Central memory CD8-positive, alpha-beta T cell (primary cell): ENCODE results near the gene PTPRF.

ENCODE experiments used
- ATAC-seq: fragments of 150-1000 bp; cut with Tn5 transposase; replicated peaks from 2 replicates; pipeline ENCODE4 v1.10.0; 2022; ENCODE audit warnings: mild to moderate bottlenecking, moderate FRiP score, moderate number of reproducible peaks; ENCODE audit not compliant: poor library complexity, severe bottlenecking; ENCODE audit errors: extremely low read depth
- DNase-seq, 2 donors: peaks; one replicate each; pipeline ENCODE4 v3.0.0; 2021; ENCODE audit warnings: low spot score in 2 of 2
- H3K27ac Mint-ChIP-seq: one replicate; pipeline ENCODE4 v1.8.0; 2022; ENCODE audit warnings: low read depth, mild to moderate bottlenecking, moderate library complexity, mixed read lengths
- H3K27me3 Mint-ChIP-seq: one replicate; pipeline ENCODE4 v1.8.0; 2022; ENCODE audit warnings: mixed read lengths
- H3K36me3 Mint-ChIP-seq: one replicate; pipeline ENCODE4 v1.8.0; 2022; ENCODE audit warnings: mild to moderate bottlenecking, moderate library complexity, mixed read lengths; ENCODE audit not compliant: insufficient read depth
- H3K4me1 Mint-ChIP-seq: one replicate; pipeline ENCODE4 v1.8.0; 2022; ENCODE audit warnings: mixed read lengths
- H3K4me3 Mint-ChIP-seq: one replicate; pipeline ENCODE4 v1.8.0; 2022; ENCODE audit warnings: mild to moderate bottlenecking, moderate library complexity, mixed read lengths
- H3K9me3 Mint-ChIP-seq: one replicate; pipeline ENCODE4 v1.8.0; 2022; ENCODE audit warnings: mixed read lengths

The PTPRF gene

DNA sequence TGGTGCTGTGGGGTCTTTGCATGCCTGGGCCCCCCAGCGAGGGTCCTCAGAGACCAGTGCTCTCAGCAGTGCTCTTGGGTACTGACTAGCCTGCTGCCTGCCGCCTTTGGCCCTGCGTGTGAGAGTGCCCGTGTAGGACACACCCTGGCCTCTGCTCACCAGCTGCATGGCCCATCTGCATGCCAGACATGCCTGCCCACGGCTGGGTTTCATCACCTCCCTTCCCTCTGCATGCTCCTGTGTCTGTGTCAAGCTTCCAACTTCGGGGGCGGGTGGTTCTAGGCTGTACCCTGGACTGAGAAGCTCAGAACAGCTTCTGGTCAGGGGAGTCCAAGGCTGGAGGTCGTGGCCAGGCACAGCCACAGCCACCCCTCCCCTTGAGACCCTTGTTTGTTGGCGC lies 56.9 kb downstream of the PTPRF start:
- ATAC-seq = no peak
- peaks cover 5% of the 10 kb centered on the region for H3K4me1 Mint-ChIP-seq
- H3K27me3 Mint-ChIP-seq = no peaks in the 10 kb centered on the region
- H3K27ac Mint-ChIP-seq = no peak overlapping the region
- H3K4me3 Mint-ChIP-seq = no peak overlapping the region
- DNase-seq = no peak
- H3K9me3 Mint-ChIP-seq = no peaks in the 10 kb centered on the region
- no peaks in the 10 kb centered on the region for H3K36me3 Mint-ChIP-seq

DNA sequence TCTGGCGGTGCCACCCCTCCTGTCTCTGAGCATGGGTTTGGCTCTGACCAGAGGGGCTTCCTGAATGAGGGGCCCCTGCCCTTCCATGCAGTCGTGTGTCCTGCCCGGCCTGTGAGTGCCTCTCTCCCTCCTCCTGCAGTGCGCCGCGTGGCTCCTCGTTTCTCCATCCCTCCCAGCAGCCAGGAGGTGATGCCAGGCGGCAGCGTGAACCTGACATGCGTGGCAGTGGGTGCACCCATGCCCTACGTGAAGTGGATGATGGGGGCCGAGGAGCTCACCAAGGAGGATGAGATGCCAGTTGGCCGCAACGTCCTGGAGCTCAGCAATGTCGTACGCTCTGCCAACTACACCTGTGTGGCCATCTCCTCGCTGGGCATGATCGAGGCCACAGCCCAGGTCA lies 57.9 kb downstream of the PTPRF start:
- Mint-ChIP-seq H3K4me3 (no peak overlapping the region), H3K36me3 (no peaks in the 10 kb centered on the region)
- DNase-seq = no peak

DNA sequence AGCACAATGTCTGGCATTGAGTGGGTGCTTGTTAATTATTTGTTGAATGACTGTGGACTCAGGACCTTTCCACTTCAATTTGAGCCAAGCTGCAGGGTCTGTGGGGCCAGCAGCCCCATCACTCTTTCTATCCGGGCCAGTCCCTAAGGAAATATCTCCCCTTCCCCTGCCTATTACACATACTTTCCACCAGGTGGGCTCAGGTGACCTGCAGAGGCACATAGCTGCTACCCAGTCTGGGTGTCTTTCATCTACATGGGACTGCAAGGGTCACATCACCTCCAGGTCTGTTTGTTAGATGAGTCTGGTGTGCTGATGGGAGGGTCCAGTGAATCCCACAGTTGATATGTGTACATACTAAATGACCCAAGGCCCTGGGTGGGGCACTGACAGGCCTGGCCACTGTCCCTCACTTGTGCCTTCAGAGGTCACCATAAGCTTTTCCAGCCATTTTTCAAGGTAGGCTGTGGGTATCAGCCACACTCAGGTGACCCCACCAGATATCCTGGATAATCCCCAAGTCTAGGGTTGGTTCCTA lies 59.8 kb downstream of the PTPRF start:
- no peaks in the 10 kb centered on the region for H3K4me1 Mint-ChIP-seq
- H3K36me3 Mint-ChIP-seq = peaks cover 1% of the 10 kb centered on the region
- DNase-seq = no peak
- ATAC-seq = no peak
- no peak overlapping the region for H3K4me3 Mint-ChIP-seq
- no peaks in the 10 kb centered on the region for H3K9me3 Mint-ChIP-seq
- H3K27ac Mint-ChIP-seq = no peak overlapping the region
- no peaks in the 10 kb centered on the region for H3K27me3 Mint-ChIP-seq

More for the DNA sequence above, 57.9 kb downstream of the PTPRF start:
- ATAC-seq = no peak
- H3K27me3 Mint-ChIP-seq = no peaks in the 10 kb centered on the region
- no peaks in the 10 kb centered on the region for H3K9me3 Mint-ChIP-seq
- H3K27ac Mint-ChIP-seq = no peak overlapping the region
- no peaks in the 10 kb centered on the region for H3K4me1 Mint-ChIP-seq

DNA sequence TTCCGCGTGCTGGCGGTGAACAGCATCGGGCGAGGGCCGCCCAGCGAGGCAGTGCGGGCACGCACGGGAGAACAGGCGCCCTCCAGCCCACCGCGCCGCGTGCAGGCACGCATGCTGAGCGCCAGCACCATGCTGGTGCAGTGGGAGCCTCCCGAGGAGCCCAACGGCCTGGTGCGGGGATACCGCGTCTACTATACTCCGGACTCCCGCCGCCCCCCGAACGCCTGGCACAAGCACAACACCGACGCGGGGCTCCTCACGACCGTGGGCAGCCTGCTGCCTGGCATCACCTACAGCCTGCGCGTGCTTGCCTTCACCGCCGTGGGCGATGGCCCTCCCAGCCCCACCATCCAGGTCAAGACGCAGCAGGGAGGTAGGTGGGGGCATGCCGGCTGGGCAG lies 60.5 kb downstream of the PTPRF start:
- no peaks in the 10 kb centered on the region for H3K27me3 Mint-ChIP-seq
- H3K4me3 Mint-ChIP-seq = no peak overlapping the region
- no peak for DNase-seq
- no peaks in the 10 kb centered on the region for H3K4me1 Mint-ChIP-seq
- peaks cover 2% of the 10 kb centered on the region for H3K36me3 Mint-ChIP-seq
- no peak for ATAC-seq
- no peaks in the 10 kb centered on the region for H3K9me3 Mint-ChIP-seq
- no peak overlapping the region for H3K27ac Mint-ChIP-seq

DNA sequence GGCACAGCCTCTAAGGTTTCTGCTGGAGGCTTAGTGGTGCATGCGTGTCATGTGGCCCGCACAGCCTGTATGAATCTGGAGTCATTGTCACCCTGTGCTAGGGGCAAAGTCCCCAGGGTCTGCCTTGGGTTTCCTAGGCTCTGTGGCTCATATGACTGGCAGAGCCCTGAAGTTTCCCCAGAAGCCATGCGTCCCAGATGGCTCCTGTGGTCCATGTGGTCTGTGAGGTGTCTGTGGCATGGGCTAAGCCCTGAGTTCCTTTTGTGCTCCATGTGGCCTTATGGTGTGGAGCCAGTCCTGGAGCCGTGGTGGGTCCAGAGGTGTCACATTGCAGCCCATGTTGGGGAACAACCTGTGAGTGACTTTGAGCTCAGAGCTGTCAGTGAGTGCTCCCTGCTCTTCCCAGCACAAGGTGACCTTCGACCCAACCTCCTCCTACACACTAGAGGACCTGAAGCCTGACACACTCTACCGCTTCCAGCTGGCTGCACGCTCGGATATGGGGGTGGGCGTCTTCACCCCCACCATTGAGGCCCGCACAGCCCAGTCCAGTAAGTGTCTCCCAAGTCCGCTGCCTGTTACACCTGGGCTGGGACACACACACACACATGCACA lies 61.5 kb downstream of the PTPRF start:
- no peaks in the 10 kb centered on the region for H3K4me1 Mint-ChIP-seq
- H3K27me3 Mint-ChIP-seq = no peaks in the 10 kb centered on the region
- peaks cover 2% of the 10 kb centered on the region for H3K36me3 Mint-ChIP-seq
- no peaks in the 10 kb centered on the region for H3K9me3 Mint-ChIP-seq
- no peak for ATAC-seq
- DNase-seq = no peak
- no peak overlapping the region for H3K4me3 Mint-ChIP-seq
- H3K27ac Mint-ChIP-seq = no peak overlapping the region

DNA sequence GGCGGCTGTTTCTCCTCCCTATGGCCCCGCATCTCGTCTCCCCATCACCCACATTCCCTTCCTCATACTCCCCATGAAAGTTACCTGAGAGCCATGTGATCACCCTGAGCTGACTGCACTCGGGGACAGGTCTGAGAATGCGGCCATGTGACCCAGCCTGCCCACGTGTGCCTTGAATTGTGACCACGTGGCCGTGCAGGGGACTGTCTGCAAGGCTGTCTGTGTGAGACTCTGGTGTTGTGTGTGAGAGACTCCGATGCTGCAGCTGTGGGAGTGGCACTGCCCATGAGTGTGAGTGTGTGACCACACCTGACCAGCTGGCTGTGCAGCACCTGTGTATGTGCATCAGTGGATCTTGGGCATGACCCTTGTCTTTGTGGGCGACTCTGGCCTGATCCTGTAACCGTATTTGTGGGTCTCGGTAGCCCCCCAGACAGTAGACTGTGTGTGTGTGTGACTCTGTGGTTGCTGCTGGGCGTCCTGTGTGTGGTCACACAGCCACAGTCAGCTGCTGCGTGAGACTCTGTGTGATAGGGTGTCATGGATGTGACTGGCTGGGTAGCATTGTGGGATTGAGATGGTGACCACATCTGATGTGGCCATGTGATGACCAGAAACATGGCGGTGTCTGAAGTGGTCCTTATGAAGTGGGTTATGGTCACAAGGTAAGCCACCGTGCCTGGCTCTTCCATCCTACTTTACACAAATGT lies 62.4 kb downstream of the PTPRF start:
- Mint-ChIP-seq H3K4me1 (no peaks in the 10 kb centered on the region), H3K9me3 (no peaks in the 10 kb centered on the region), H3K27me3 (no peaks in the 10 kb centered on the region), H3K4me3 (no peak overlapping the region), H3K27ac (no peak overlapping the region), H3K36me3 (peaks cover 2% of the 10 kb centered on the region)
- DNase-seq (no peak), ATAC-seq (no peak)

DNA sequence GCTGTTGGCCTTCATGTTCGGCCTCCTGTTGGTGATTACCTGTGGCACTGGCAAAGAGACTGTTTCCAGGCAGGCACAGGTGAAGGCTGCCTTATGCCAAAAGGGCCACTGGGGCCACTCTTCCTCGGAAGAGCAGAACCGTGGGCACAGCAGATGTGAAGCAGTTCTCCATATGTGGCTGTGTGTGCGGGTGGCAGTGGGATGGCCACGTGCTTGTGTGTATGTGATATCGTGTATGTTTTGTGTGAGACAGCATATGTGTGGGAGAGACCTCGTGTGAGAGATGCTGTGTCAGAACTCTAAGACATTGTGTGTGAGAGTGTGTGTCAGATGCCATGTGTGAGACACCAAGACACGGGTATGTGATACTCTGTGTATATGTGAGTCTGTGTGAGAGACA lies 65.9 kb downstream of the PTPRF start:
- Mint-ChIP-seq H3K27ac (no peak overlapping the region), H3K36me3 (peaks cover 2% of the 10 kb centered on the region), H3K9me3 (no peaks in the 10 kb centered on the region), H3K4me3 (no peak overlapping the region), H3K27me3 (no peaks in the 10 kb centered on the region), H3K4me1 (no peaks in the 10 kb centered on the region)
- ATAC-seq = no peak
- no peak for DNase-seq

DNA sequence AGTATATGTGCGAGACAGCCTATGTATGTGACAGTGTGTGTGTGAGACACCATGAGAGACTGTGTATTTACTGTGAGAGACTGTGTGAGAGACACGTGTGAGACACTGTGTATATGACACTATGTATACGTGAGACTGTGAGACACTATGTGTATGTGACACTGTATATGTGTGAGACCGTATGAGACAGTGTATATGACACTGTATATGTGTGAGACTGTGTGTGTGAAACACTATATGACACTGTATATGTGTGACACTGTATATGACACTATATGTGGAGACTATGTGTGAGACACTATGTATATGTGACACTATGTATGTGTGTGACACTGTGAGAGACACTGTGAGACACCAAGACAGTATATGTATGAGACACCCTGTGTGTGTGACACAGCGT lies 66.3 kb downstream of the PTPRF start:
- Mint-ChIP-seq H3K36me3 (peaks cover 2% of the 10 kb centered on the region), H3K4me3 (no peak overlapping the region), H3K9me3 (no peaks in the 10 kb centered on the region), H3K27me3 (no peaks in the 10 kb centered on the region), H3K27ac (no peak overlapping the region), H3K4me1 (no peaks in the 10 kb centered on the region)
- no peak for DNase-seq
- ATAC-seq = no peak

DNA sequence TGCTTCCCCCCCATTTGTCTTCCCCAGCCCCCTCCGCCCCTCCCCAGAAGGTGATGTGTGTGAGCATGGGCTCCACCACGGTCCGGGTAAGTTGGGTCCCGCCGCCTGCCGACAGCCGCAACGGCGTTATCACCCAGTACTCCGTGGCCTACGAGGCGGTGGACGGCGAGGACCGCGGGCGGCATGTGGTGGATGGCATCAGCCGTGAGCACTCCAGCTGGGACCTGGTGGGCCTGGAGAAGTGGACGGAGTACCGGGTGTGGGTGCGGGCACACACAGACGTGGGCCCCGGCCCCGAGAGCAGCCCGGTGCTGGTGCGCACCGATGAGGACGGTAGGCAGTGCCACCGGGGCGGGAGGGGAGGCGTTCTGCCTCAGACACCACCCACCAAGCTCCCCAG lies 67.0 kb downstream of the PTPRF start:
- Mint-ChIP-seq H3K9me3 (no peaks in the 10 kb centered on the region), H3K36me3 (peaks cover 2% of the 10 kb centered on the region), H3K4me3 (no peak overlapping the region), H3K4me1 (no peaks in the 10 kb centered on the region), H3K27ac (no peak overlapping the region), H3K27me3 (no peaks in the 10 kb centered on the region)
- ATAC-seq (no peak), DNase-seq (no peak)

DNA sequence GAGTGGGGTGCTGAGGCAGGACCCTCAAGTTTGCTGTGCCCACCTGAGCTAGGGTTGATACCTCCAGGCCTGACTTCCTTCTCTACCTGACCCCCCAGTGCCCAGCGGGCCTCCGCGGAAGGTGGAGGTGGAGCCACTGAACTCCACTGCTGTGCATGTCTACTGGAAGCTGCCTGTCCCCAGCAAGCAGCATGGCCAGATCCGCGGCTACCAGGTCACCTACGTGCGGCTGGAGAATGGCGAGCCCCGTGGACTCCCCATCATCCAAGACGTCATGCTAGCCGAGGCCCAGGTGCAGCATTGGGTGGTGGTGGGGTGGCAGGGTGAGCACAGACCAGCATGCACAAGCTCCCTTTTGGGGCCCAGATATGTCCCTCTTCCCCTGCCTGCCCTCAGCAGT lies 67.9 kb downstream of the PTPRF start:
- H3K4me1 Mint-ChIP-seq = no peaks in the 10 kb centered on the region
- DNase-seq = no peak
- H3K4me3 Mint-ChIP-seq = no peak overlapping the region
- ATAC-seq = no peak
- peaks cover 4% of the 10 kb centered on the region for H3K36me3 Mint-ChIP-seq
- H3K9me3 Mint-ChIP-seq = no peaks in the 10 kb centered on the region
- no peak overlapping the region for H3K27ac Mint-ChIP-seq
- H3K27me3 Mint-ChIP-seq = no peaks in the 10 kb centered on the region

DNA sequence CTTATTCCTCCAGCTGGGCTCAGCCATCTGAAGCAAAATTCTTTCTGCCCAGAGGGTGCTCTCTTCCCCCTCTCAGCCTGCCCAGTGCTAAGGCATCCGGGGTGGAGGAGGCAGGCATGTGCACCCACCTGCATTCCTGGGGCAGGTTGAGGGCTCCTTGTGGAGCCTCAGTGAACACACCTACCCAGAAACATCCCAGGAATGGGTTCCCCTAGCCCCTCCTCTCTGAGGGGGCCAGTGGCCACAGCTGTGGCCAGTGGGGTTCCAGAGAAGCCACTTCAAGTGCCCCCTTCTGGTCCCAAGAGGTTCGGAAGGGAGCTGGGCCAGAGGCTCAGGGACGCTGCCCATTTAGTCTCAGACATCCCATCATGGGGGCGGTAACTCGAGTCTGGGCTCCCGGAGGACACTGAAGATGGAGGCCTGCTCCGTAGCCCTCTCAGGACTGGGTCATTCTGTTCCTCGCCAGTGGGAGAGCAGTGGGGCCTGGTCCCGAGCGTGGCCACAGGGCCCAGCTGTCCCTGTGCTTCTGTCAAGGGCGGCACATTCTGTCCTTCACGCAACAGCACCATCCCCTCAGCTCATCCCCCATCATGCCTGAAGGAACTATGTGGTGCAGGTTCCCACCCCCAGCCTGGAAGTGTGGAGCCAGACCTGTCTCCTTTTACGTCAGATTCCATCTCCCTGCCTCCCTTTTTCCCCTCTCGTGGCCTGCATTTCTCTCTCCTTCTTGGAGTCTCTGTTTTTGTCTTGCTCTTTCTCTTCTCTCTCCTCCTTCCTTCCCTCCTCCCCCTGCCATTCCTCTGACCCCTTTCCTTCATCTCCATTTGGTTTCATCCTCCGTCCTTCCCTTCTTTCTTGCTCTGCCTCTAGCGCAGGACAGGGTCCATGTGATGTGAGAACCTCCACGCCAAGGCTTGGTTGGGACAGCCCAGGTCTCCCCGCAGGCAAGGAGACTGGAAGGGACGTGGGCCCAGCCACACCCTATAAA lies 69.6 kb downstream of the PTPRF start:
- Mint-ChIP-seq H3K27ac (no peak overlapping the region), H3K27me3 (no peaks in the 10 kb centered on the region), H3K4me1 (no peaks in the 10 kb centered on the region), H3K36me3 (peaks cover 4% of the 10 kb centered on the region), H3K4me3 (no peak overlapping the region), H3K9me3 (no peaks in the 10 kb centered on the region)
- no peak for ATAC-seq
- DNase-seq = no peak

DNA sequence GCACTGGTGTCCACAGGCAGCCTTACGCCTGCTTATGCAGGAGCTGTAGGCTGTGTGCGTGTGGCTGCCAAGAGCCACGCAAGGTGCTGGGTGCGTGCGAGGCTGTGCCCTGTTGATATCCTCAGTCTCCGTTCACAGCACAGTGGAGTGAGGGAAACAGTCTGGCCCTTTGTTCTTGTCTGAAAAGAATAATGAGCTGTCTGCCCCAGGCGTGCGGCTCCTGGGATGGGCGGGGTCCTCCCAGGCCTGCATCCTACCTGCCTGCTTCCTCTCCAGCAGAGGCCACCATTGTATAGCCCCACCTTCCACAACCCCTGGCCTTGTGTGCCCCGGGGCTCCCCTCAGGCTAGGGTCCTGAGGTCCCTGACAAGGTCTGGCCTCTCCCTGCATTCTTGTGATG lies 72.3 kb downstream of the PTPRF start:
- Mint-ChIP-seq H3K4me3 (no peak overlapping the region), H3K27me3 (no peaks in the 10 kb centered on the region), H3K36me3 (peaks cover 2% of the 10 kb centered on the region), H3K9me3 (no peaks in the 10 kb centered on the region), H3K27ac (no peak overlapping the region), H3K4me1 (no peaks in the 10 kb centered on the region)
- ATAC-seq (no peak), DNase-seq (no peak)
